Bone marrow (tissue), 2 donors: ENCODE data around the gene THOP1.

Source experiments
- DNase-seq, 2 donors: peaks; one replicate each; lab custom pipeline; 2025; lab: John Stamatoyannopoulos, UW

The THOP1 gene

GRCh38 chr19:2804156-2805004 lies 19.1 kb downstream of the THOP1 start:
- no peak for DNase-seq

GRCh38 chr19:2805261-2805900 lies 20.1 kb downstream of the THOP1 start:
- DNase-seq = no peak

DNA sequence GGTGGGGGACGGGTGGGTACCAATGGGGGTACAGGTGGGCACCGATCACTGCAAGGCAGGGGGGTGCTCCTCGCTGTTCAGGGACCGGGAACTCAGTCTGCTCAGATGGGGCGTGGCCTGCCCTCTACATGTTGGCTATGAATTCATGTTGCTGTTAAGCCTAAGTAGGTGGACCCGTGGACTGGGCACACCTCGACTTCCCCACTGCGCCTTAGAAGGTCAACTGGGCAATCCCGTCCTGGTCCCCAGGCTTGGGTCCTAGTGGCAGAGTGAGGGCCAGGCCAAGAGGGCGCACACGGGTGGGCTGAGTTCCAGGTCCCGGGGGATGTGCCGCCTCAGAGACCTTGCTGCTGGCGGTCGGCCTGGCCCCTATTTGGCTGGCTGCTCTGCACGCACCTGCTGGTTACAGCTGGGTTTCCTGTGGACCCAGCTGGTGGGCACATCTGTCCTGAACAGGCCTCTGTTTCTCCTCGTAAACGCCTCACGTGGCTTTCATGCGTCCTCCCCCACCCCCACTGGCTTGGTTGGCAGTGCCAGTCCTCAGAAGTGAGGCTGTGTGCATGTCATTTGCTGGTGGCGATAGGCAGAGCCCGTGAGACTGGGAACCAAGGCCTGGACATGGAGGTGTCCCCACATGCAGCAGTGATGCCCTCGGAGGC lies 20.8 kb downstream of the THOP1 start:
- DNase-seq = no peak

GRCh38 chr19:2806736-2807378 lies 21.6 kb downstream of the THOP1 start:
- no peak for DNase-seq

DNA sequence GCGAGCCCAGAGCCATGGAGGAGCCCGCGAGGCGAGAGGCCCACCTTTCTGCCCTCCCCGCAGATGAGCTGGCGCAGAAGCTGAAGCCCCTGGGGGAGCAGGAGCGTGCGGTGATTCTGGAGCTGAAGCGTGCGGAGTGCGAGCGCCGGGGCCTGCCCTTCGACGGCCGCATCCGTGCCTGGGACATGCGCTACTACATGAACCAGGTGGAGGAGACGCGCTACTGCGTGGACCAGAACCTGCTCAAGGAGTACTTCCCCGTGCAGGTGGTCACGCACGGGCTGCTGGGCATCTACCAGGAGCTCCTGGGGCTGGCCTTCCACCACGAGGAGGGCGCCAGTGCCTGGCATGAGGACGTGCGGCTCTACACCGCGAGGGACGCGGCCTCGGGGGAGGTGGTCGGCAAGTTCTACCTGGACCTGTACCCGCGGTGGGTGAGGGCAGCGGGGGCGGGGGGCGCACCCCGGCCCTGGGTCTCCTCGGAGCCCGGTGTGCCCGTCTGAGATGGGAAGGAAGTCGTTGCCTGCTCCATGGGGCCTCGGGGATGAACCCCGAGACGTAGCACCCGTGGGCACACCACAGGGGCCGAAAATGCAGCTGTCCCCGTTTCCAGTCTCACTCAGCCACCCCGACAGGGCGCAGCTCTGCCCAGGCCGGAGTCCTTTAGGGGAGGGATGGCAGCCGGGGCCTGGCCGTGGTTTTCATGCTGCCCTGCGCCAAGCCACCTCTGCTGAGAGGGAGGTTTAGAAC lies 22.3 kb downstream of the THOP1 start:
- DNase-seq = no peak

GRCh38 chr19:2808129-2808941 lies 23.0 kb downstream of the THOP1 start:
- DNase-seq = no peak

DNA sequence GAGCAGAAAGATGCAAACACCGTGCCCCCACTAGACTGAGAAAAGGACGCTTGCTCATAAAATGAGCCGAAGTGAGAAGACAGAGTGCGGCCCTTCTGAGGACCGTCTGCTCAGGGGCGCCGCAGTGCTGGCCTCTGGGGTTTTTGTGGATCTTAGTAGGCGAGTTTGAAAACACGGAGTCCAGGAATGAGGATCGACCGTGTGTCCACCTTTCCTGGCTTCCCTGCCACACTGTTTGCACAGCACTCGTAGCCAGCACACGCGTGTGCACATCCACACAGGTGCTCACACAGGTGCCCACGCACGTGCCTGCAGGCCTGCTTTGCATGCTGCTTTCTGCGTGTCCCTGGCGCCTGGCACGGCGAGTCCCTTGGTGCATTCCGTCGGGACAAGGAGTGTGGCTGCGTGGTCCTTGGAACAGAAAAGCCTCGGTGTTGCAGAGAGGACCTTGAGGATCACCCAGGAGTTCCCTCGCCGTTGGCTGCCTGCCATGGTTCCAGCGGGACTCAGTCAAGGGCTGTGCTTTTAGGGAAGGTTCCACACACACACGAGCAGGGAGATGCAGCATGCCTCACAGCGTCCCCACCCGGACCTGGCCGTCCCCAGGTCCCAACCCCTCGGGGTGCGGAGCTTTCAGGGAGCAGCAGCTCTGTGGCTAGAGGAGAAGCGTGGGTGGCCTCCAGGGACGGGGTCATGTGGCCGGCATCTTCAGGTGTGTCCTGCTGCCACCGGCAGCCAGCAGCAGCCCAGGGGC lies 24.3 kb downstream of the THOP1 start:
- no peak for DNase-seq

DNA sequence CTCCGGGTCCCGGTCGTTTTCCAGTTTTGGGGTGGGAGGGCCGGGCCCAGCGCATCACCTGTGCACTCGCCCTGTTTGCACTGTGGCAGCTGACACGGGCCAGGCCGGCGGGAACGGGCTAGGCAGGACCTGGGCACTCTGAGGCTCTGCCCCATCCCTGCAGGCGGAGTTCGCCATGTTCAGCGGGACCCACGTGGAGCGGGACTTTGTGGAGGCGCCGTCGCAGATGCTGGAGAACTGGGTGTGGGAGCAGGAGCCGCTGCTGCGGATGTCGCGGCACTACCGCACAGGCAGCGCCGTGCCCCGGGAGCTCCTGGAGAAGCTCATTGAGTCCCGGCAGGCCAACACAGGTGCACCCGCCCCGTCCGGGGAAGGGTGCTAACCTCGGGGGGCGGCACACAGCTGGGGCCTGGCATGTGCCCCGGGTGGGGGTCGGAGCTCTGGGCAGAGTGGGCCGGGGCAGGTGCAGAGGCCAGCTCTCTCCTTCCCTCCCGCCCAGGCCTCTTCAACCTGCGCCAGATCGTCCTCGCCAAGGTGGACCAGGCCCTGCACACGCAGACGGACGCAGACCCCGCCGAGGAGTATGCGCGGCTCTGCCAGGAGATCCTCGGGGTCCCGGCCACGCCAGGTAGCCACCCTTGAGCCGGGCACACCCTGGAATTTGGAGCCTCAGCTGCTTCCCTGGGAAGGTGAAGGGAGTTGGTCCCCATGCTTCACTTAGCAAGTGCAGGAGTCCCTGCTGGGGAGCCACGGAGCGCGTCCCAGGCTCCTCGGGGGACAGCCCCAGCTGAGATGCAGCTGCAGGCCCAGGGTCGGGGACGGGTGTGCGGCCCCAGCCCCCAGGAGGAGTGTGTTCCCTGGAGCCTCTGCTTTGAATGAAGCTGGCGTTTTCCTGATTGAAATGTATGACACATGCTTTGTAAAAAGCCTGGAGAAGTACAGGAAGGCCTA lies 25.1 kb downstream of the THOP1 start:
- DNase-seq = no peak

DNA sequence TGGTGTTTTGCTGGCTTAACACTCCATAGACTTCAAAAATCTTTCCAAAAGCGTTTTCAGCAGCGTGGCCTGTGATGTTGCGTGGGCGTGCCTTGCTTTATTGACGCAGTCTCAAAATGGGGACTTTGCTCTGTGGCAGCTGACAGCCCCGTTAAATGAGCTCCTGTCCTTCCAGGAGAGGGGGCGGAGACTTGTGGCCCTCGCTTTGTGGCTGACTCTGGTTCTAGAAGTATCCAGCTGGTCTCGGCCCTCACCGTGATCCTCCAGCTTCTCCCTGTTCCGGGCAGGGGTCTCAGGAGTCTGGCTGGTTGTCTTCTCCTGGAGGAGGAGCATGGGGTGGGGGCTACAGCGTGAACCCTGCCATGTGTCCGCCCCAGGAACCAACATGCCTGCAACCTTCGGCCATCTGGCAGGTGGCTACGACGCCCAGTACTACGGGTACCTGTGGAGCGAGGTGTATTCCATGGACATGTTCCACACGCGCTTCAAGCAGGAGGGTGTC lies 26.0 kb downstream of the THOP1 start:
- no peak for DNase-seq

- DNase-seq = no peak
Observed at GRCh38 chr19:2811735-2812413, 26.6 kb downstream of the THOP1 start.

DNA sequence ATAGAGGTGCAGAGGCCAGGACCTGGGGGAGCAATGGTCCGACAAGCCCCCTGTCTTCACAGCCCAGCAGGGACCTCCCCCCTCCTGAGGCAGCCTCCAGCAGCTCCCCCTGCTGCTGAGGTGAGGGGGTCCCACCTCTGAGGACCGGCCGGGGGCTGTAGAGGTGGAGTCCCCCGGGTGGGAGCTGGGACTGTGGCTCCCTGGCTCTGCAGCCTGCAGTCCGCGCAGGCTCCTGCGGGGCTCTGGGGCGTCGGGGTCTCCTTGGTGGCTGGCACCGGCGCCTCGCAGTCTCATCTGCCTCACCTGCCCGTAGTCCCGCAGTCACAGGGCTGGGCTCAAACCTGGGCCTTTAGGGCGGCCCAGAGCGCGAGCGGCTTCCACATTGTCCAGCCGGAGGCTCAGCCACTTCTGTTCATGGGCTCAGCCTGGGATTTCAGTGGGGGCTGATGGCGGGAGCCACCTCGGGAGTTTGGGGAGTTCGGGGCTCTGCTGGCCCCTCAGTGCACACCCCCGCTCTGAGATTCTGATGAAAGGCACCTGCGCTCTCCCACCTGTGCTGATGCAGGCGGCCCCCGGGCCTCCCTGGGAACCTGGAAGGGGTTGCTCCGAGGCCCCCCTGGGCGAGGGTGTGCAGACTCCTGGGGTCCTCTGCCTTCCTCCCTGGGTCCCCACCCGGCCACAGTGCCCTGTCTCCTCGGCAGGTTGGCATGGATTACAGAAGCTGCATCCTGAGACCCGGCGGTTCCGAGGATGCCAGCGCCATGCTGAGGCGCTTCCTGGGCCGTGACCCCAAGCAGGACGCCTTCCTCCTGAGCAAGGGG lies 27.3 kb downstream of the THOP1 start:
- DNase-seq = no peak

GRCh38 chr19:2813235-2814160 lies 28.2 kb downstream of the THOP1 start:
- no peak for DNase-seq

DNA sequence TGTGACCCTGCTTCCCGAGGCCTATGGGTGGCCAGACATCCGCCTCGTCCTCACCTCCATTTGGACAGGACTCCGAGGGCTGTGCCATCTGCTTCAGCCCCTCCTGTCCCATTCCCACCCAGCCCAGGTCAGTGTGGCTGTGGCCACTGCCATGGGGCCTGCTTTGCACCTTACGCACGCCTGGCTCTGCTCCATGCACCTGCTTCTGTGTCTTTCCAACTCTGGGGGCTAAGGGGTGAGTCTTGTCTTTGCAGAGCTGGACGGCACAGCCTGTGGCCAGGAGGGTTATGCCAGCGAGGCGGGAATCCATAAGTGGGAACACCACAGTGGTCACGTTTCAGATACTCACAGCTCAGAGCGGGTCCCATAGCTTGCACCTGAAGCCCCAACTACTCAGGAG lies 29.1 kb downstream of the THOP1 start:
- DNase-seq = no peak

GRCh38 chr19:2815191-2815614 lies 29.9 kb downstream of the THOP1 start:
- DNase-seq = no peak

GRCh38 chr19:2815923-2816322 lies 30.6 kb downstream of the THOP1 start:
- DNase-seq = no peak

- DNase-seq = no peak
Observed at GRCh38 chr19:2816641-2817040, 31.3 kb downstream of the THOP1 start.
